Transverse colon (tissue), 4 donors: ENCODE results near the gene GASK1A. TPM values are rescaled to one million over a fixed set of nuclear protein-coding genes. Genes with fewer than 3 reads are reported as not detected.

ENCODE experiments used
- DNase-seq: peaks from one replicate; pipeline ENCODE4 v3.0.0-alpha.2; 2019
- H3K27ac ChIP-seq, 4 donors: fragments of 200-600 bp; sonication (generic); 2 replicates each; pipeline ENCODE4 v1.5.1; 2016 to 2018; ENCODE audit warnings: inconsistent platforms in 4 of 4
- H3K27me3 ChIP-seq: fragments of 200-600 bp; sonication (generic); 2 replicates; pipeline ENCODE4 v1.5.1; 2017; ENCODE audit warnings: inconsistent platforms
- H3K36me3 ChIP-seq, 4 donors: fragments of 200-600 bp; sonication (generic); 2 replicates each; pipeline ENCODE4 v1.5.1; 2017 to 2019; ENCODE audit warnings: inconsistent platforms in 4 of 4
- H3K4me1 ChIP-seq, 4 donors: fragments of 200-600 bp; sonication (generic); 2 replicates each; pipeline ENCODE4 v1.5.1; 2017 to 2020; ENCODE audit warnings: inconsistent platforms in 4 of 4
- H3K4me3 ChIP-seq, 4 donors: fragments of 200-600 bp; sonication (generic); 1 replicate in 1 of 4; 2 replicates in 3 of 4; pipeline versions ENCODE4 v1.5.1 to v1.6.1; 2017 to 2019; ENCODE audit warnings: inconsistent platforms in 4 of 4
- H3K9me3 ChIP-seq, 2 donors: fragments of 200-600 bp; sonication (generic); 2 replicates each; pipeline ENCODE4 v1.5.1; 2017 to 2019; ENCODE audit warnings: inconsistent platforms in 2 of 2
- CTCF ChIP-seq, 5 experiments: fragments of 200-600 bp in 3 of 5; fragments of 450-650 bp in 2 of 5; sonication (generic) in 3 of 5; IDR thresholded peaks; 1 replicate in 2 of 5; 2 replicates in 3 of 5; pipeline ENCODE4 v1.5.1; 2016 to 2017; ENCODE audit warnings: antibody characterized with exemption in 5 of 5, inconsistent platforms in 3 of 5, mild to moderate bottlenecking in 2 of 5, moderate library complexity in 1 of 5
- EP300 ChIP-seq: sonication (generic); formaldehyde crosslinking; IDR thresholded peaks from one replicate; pipeline ENCODE4 v1.6.1; 2017; ENCODE audit warnings: antibody characterized with exemption, low read depth
- POLR2A ChIP-seq: fragments of 450-650 bp; IDR thresholded peaks from one replicate; pipeline ENCODE4 v1.6.1; 2016; ENCODE audit warnings: antibody characterized with exemption, mild to moderate bottlenecking, moderate library complexity
- POLR2AphosphoS5 ChIP-seq, 3 donors: sonication (generic); formaldehyde crosslinking; IDR thresholded peaks; one replicate each; pipeline ENCODE4 v1.6.1; 2016; ENCODE audit warnings: antibody characterized with exemption in 3 of 3
- WGBS, 2 donors: methylation state at CpG; one replicate each; pipeline ENCODE4 v1.1.5; 2018; ENCODE audit warnings: low coverage in 1 of 2; 5-methylcytosine and 5-hydroxymethylcytosine counted together
- in situ Hi-C, 4 donors: fragments of 200-750 bp; cut with MboI; loops; one replicate each; pipeline versions ENCODE4 v1.15.0 to v1.15.1; 2017; ENCODE audit warnings: low sequenced_read_pairs in 3 of 4, low pct_ligation_motif_present in 1 of 4, low pct_unique_long_range_greater_than_20kb in 1 of 4
- intact Hi-C: fragments of 100-400 bp; cut with DNase I; formaldehyde crosslinking; loops from one replicate; pipeline ENCODE4 v1.15.1; 2023; ENCODE audit warnings: low total_unique reads
- total RNA-seq, 4 donors: library from RNA; depleted of rRNA; stranded (reverse); fragments of >200 nt; gene quantifications; one replicate each; pipeline ENCODE4 v1.1.0, GENCODE V29; 2016

Gene GASK1A
- total RNA-seq, 4 donors from 2014 or later: 0.75 to 5.9 (median 3.6) TPM

- peak; percentile 14 for DNase-seq
- no peaks in the 10 kb centered on the region for H3K4me1 ChIP-seq
- TF ChIP-seq POLR2A: no peak
- no peak for TF ChIP-seq EP300
- no peak for TF ChIP-seq POLR2AphosphoS5 (IDR thresholded peaks at IDR 0.05)
- TF ChIP-seq CTCF (IDR thresholded peaks at IDR 0.05): no peak
- intact Hi-C loops: no loop called here
- no peaks in the 10 kb centered on the region for H3K9me3 ChIP-seq
- 73 to 81% methylated on average over 14 to 43 of the region's 43 CpGs for WGBS, 2 donors
- no peaks in the 10 kb centered on the region for H3K36me3 ChIP-seq
- peak overlapping the region in 2 of 4 donors; percentile 11 to 20 for H3K4me3 ChIP-seq
- peak overlapping the region in 1 of 4 donors; percentile 22 for H3K27ac ChIP-seq
- in situ Hi-C loops: no loop called here
- no peaks in the 10 kb centered on the region for H3K27me3 ChIP-seq
These were observed 42.7 kb upstream of the GASK1A start for GRCh38 chr3:42936157-42936981.

DNA sequence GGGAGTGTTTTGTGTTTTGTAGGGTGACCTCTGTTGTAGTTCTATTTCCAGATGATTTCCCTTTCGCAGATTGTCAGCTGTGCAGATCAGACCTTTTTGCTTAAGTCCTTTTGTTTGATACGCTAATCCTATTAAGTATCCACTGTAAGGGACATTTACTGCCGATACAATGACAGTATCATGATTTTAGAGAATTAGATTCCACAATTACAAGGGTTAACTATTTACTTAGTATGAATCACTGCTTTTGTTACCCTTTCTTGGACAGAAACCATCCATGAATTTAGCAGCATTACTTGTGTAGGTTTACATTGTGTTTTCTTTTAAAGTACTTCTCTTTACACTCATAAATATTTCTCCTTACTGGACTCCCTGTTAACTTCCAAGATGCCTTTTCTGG, 41.8 kb upstream of the GASK1A start:
- H3K27ac ChIP-seq: no peak overlapping the region

GRCh38 chr3:42942693-42943092, 36.4 kb upstream of the GASK1A start:
- no peaks in the 10 kb centered on the region for H3K9me3 ChIP-seq
- H3K4me3 ChIP-seq: no peak overlapping the region
- in situ Hi-C loops: no loop called here
- no peak overlapping the region for H3K27ac ChIP-seq
- TF ChIP-seq CTCF (IDR thresholded peaks at IDR 0.05): no peak
- no peak for TF ChIP-seq POLR2A
- no peak for TF ChIP-seq POLR2AphosphoS5 (IDR thresholded peaks at IDR 0.05)
- no peak for TF ChIP-seq EP300
- H3K4me1 ChIP-seq: no peaks in the 10 kb centered on the region
- 68 to 74% methylated on average over 1 of the region's 1 CpG for WGBS, 2 donors
- no peaks in the 10 kb centered on the region for H3K36me3 ChIP-seq
- no peaks in the 10 kb centered on the region for H3K27me3 ChIP-seq
- intact Hi-C loops: no loop called here
- DNase-seq: no peak

More for the DNA sequence above, 41.8 kb upstream of the GASK1A start:
- no peak for TF ChIP-seq CTCF (IDR thresholded peaks at IDR 0.05)
- no peak for TF ChIP-seq POLR2AphosphoS5 (IDR thresholded peaks at IDR 0.05)
- TF ChIP-seq EP300: no peak
- no peak for TF ChIP-seq POLR2A
- H3K27me3 ChIP-seq: no peaks in the 10 kb centered on the region
- 89 to 95% methylated on average over 2 to 3 of the region's 3 CpGs for WGBS, 2 donors
- no peaks in the 10 kb centered on the region for H3K36me3 ChIP-seq
- DNase-seq: no peak
- intact Hi-C loops (no loop called here), in situ Hi-C loops (no loop called here)
- H3K9me3 ChIP-seq: no peaks in the 10 kb centered on the region
- no peak overlapping the region for H3K4me3 ChIP-seq
- H3K4me1 ChIP-seq: no peaks in the 10 kb centered on the region

- no peak overlapping the region for H3K27ac ChIP-seq
These were observed 33.1 kb upstream of the GASK1A start for GRCh38 chr3:42946050-42946449.

More at GRCh38 chr3:42946050-42946449, 33.1 kb upstream of the GASK1A start:
- no peaks in the 10 kb centered on the region for H3K36me3 ChIP-seq
- no peak for TF ChIP-seq CTCF (IDR thresholded peaks at IDR 0.05)
- TF ChIP-seq POLR2A: no peak
- TF ChIP-seq POLR2AphosphoS5 (IDR thresholded peaks at IDR 0.05): no peak
- TF ChIP-seq EP300: no peak
- no peak for DNase-seq
- H3K27me3 ChIP-seq: no peaks in the 10 kb centered on the region
- intact Hi-C loops (no loop called here), in situ Hi-C loops (no loop called here)
- H3K4me1 ChIP-seq: no peaks in the 10 kb centered on the region
- H3K4me3 ChIP-seq: no peak overlapping the region
- no peaks in the 10 kb centered on the region for H3K9me3 ChIP-seq
- WGBS, 2 donors: 72 to 74% methylated on average over 4 to 5 of the region's 5 CpGs
